Smooth muscle cell (in vitro differentiated cells): Measurements from ENCODE around the gene MICALL2. TPM values are rescaled to one million over a fixed set of nuclear protein-coding genes. Genes with fewer than 3 reads are reported as not detected.
"Not testable (repeated sequence)": the region's sequence is repeated elsewhere in the genome, so short reads cannot be mapped to it uniquely, and the experiment has no call there.

Experiments
- DNase-seq: peaks from one replicate; lab custom pipeline; 2025; ENCODE audit not compliant: unreplicated experiment; lab: John Stamatoyannopoulos, UW
- H2AFZ ChIP-seq: fragments of 200-600 bp; sonication (generic); 2 replicates; pipeline ENCODE4 v1.6.0; 2016; ENCODE audit warnings: antibody characterized with exemption, low read depth, mild to moderate bottlenecking
- H3F3A ChIP-seq: fragments of 200-600 bp; sonication (generic); 2 replicates; pipeline ENCODE4 v1.6.0; 2017; ENCODE audit warnings: antibody characterized with exemption, low read depth
- H3K27ac ChIP-seq: fragments of 200-600 bp; sonication (generic); 2 replicates; pipeline ENCODE4 v1.5.1; 2016; ENCODE audit warnings: low read depth, mild to moderate bottlenecking
- H3K27me3 ChIP-seq: fragments of 200-600 bp; sonication (generic); 2 replicates; pipeline ENCODE4 v1.6.1; 2016; ENCODE audit warnings: low read depth, mild to moderate bottlenecking
- H3K36me3 ChIP-seq: fragments of 200-600 bp; sonication (generic); 2 replicates; pipeline ENCODE4 v1.5.1; 2016; ENCODE audit warnings: low read depth
- H3K4me1 ChIP-seq: fragments of 200-600 bp; sonication (generic); 2 replicates; pipeline ENCODE4 v1.5.1; 2016; ENCODE audit warnings: low read depth
- H3K4me2 ChIP-seq: fragments of 200-600 bp; sonication (generic); 2 replicates; pipeline ENCODE4 v1.6.0; 2016; ENCODE audit warnings: mild to moderate bottlenecking
- H3K4me3 ChIP-seq: fragments of 200-600 bp; sonication (generic); 2 replicates; pipeline ENCODE4 v1.5.1; 2016; ENCODE audit warnings: mild to moderate bottlenecking
- H3K79me2 ChIP-seq: fragments of 200-600 bp; sonication (generic); 2 replicates; pipeline ENCODE4 v1.6.0; 2016; ENCODE audit warnings: low read depth, mild to moderate bottlenecking
- H3K9ac ChIP-seq: fragments of 200-600 bp; sonication (generic); 2 replicates; pipeline ENCODE4 v1.6.0; 2016; ENCODE audit warnings: low read depth
- H3K9me3 ChIP-seq: fragments of 200-600 bp; sonication (generic); replicated peaks from 2 replicates; pipeline ENCODE4 v1.5.1; 2016; ENCODE audit warnings: low read depth
- H4K20me1 ChIP-seq: fragments of 200-600 bp; sonication (generic); 2 replicates; pipeline ENCODE4 v1.6.0; 2016; ENCODE audit warnings: low read depth
- CTCF ChIP-seq: fragments of 200-600 bp; sonication (generic); IDR thresholded peaks from 2 replicates; pipeline ENCODE4 v1.5.1; 2017; ENCODE audit warnings: borderline replicate concordance, mild to moderate bottlenecking, antibody characterized with exemption; ENCODE audit not compliant: insufficient read depth, poor library complexity, severe bottlenecking
- WGBS: methylation state at CpG from one replicate; pipeline ENCODE4 v1.1.7; 2016; ENCODE audit warnings: low lambda C conversion rate; 5-methylcytosine and 5-hydroxymethylcytosine counted together
- polyA plus RNA-seq: library from polyadenylated mRNA; unstranded; fragments of >200 nt; fragmentation: Nextera tagmentation; extraction: Ambion mirVana; gene quantifications from 2 replicates; pipeline ENCODE4 v1.2.1, GENCODE V29; 2016
- total RNA-seq: library from RNA; depleted of rRNA; stranded (reverse); fragments of >200 nt; gene quantifications from 2 replicates; pipeline ENCODE4 v1.2.3, GENCODE V29; 2014

MICALL2 gene
- total and polyA plus RNA-seq, 2 experiments from 2014 or later, result 4.2 to 18.9 TPM

GRCh38 chr7:1447112-1447511, 12.2 kb downstream of the MICALL2 start:
- Histone ChIP-seq H3K4me1 (no peaks in the 10 kb centered on the region), H3K79me2 (no peaks in the 10 kb centered on the region), H3K27me3 (no peaks in the 10 kb centered on the region), H3F3A (no peaks in the 10 kb centered on the region), H4K20me1 (peaks cover 15% of the 10 kb centered on the region), H3K9ac (no peak overlapping the region), H2AFZ (no peak overlapping the region), H3K4me2 (no peak overlapping the region), H3K27ac (no peak overlapping the region), H3K36me3 (no peaks in the 10 kb centered on the region), H3K4me3 (no peak overlapping the region), H3K9me3 (no peaks in the 10 kb centered on the region)
- TF ChIP-seq CTCF, result no peak
- no peak for DNase-seq
- WGBS, result 96% methylated on average over 11 of the region's 11 CpGs

- Histone ChIP-seq H3K79me2 (no peaks in the 10 kb centered on the region), H3K27ac (no peak overlapping the region), H3F3A (no peaks in the 10 kb centered on the region), H4K20me1 (peaks cover 10% of the 10 kb centered on the region), H3K4me2 (no peak overlapping the region), H3K27me3 (no peaks in the 10 kb centered on the region), H3K9me3 (no peaks in the 10 kb centered on the region), H3K36me3 (no peaks in the 10 kb centered on the region), H3K9ac (no peak overlapping the region), H3K4me3 (no peak overlapping the region), H3K4me1 (no peaks in the 10 kb centered on the region), H2AFZ (no peak overlapping the region)
- DNase-seq, result no peak
- 81% methylated on average over 7 of the region's 17 CpGs for WGBS
- no peak for TF ChIP-seq CTCF
These were observed 12.6 kb downstream of the MICALL2 start for GRCh38 chr7:1446620-1447032.

GRCh38 chr7:1446026-1446425, 13.2 kb downstream of the MICALL2 start:
- H3K27ac ChIP-seq, H3K27me3 ChIP-seq, H3K4me2 ChIP-seq, H3K4me3 ChIP-seq, H3F3A ChIP-seq, H3K9ac ChIP-seq, H3K4me1 ChIP-seq, H3K36me3 ChIP-seq, H2AFZ ChIP-seq, H3K9me3 ChIP-seq, H4K20me1 ChIP-seq, DNase-seq, H3K79me2 ChIP-seq: not testable (repeated sequence)
- WGBS, result 89% methylated on average over 3 of the region's 5 CpGs

- TF ChIP-seq CTCF, result no peak
- 93% methylated on average over 15 of the region's 21 CpGs for WGBS
These were observed 13.9 kb downstream of the MICALL2 start for GRCh38 chr7:1445341-1445740.

More at GRCh38 chr7:1445341-1445740, 13.9 kb downstream of the MICALL2 start:
- Histone ChIP-seq H2AFZ (no peak overlapping the region), H3K9ac (no peak overlapping the region), H3K4me2 (no peak overlapping the region), H3K36me3 (no peaks in the 10 kb centered on the region), H3K4me1 (no peaks in the 10 kb centered on the region), H4K20me1 (no peaks in the 10 kb centered on the region), H3K9me3 (no peaks in the 10 kb centered on the region), H3K79me2 (no peaks in the 10 kb centered on the region), H3F3A (no peaks in the 10 kb centered on the region), H3K27ac (no peak overlapping the region), H3K27me3 (no peaks in the 10 kb centered on the region), H3K4me3 (no peak overlapping the region)
- DNase-seq, result no peak
